Stromal cell of bone marrow (primary cell): Measurements from ENCODE around the gene EFCAB6.

Experiments
- DNase-seq: peaks from one replicate; pipeline ENCODE4 v3.0.0-alpha.2; 2012; ENCODE audit warnings: low read depth

Gene EFCAB6

GRCh38 chr22:43481568-43482317 is 330.4 kb downstream of the EFCAB6 start:
- no peak for DNase-seq

GRCh38 chr22:43479962-43480361 is 332.1 kb downstream of the EFCAB6 start:
- DNase-seq: no peak

DNA sequence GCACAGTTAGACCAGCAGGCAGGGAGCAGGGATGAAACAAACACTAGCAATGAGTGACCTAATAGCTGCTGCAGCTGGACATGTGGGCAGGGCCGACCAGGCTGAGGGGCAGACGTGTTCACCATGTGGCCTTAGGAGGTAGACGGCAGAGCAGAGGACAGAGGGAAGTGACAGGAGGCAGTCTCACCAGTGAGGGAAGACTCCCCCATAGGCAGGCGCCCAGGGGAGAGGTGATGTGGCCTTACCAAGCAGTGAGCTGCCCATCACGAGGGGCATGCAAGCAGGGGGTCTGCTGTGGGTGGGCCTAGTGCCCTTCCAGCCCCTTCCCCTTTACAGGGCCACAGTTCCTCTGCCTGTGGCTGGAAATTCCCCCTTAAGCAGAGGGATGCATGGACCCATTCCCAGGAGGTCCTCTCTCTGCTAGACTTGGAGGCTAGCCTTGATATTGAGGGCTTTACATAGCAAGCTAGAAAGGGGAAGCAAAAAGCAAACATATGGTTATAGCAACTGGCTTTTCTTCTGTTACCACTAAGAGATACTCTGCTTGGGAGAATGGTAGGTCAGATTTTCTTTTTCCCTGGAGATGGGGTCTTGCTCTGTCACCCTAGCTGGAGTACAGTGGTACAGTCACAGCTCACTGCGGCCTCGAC is 332.7 kb downstream of the EFCAB6 start:
- no peak for DNase-seq
